BJ (cell line): ENCODE data around the gene RNASET2. TPM values are rescaled to one million over a fixed set of nuclear protein-coding genes. Genes with fewer than 3 reads are reported as not detected.
"Not testable (repeated sequence)": the region's sequence is repeated elsewhere in the genome, so short reads cannot be mapped to it uniquely, and the experiment has no call there.

Experiments
- CTCF ChIA-PET: fragments of 350-600 bp; formaldehyde crosslinking; extraction: SDS; loops from one replicate; lab custom pipeline; 2021; ENCODE audit warnings: antibody characterized with exemption, inconsistent platforms; lab: Yijun Ruan, JAX
- POLR2A ChIA-PET: fragments of 300-600 bp; sonication (Branson Sonifier 250); formaldehyde crosslinking; extraction: SDS; loops from one replicate; lab custom pipeline; 2021; ENCODE audit warnings: antibody characterized with exemption; lab: Charles Lee
- DNase-seq: peaks from one replicate; pipeline ENCODE4 v3.0.0-alpha.2; 2011; ENCODE audit warnings: low read depth
- H3K27me3 ChIP-seq: 2 replicates; pipeline ENCODE4 v1.6.0; 2011; ENCODE audit warnings: low read length; ENCODE audit not compliant: control insufficient read depth, insufficient read depth
- H3K36me3 ChIP-seq: 2 replicates; pipeline ENCODE4 v1.5.1; 2011; ENCODE audit warnings: low read length; ENCODE audit not compliant: control insufficient read depth, insufficient read depth
- H3K4me3 ChIP-seq: 2 replicates; pipeline ENCODE4 v1.5.1; 2011; ENCODE audit warnings: low read depth, mild to moderate bottlenecking, control low read depth, low read length
- polyA plus RNA-seq: library from polyadenylated mRNA; depleted of rRNA; stranded (reverse); fragments of >200 nt; gene quantifications from 2 replicates; pipeline ENCODE4 v1.2.3, GENCODE V29; 2011
- TF ChIP-seq, protein P1 (sequence below): IDR thresholded peaks from 2 replicates; pipeline ENCODE4 v1.5.1; 2011; ENCODE audit warnings: low read depth, mild to moderate bottlenecking, control low read depth, inconsistent platforms, low read length, moderate library complexity; ENCODE audit not compliant: insufficient read depth

The RNASET2 gene
- polyA plus RNA-seq, 1 experiment, result 24.7 TPM

DNA sequence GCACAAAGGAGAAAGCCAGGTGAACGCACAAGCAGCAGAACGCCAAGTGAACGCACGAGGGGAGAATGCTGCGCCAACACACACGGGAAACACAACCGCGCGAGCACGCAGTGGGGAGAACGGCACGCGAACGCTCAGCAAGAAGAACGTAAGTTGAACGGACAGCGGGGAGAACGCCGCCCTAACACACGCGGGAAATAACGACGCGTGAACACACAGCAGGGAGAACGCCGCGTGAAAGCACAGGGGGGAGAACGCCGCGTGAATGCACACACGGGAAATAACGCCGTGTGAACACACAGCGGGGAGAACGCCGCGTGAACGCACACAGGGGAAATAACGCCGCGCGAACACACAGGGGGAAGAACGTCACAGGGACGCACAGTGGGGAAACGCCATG is 54.7 kb downstream of the RNASET2 start:
- no peak for DNase-seq
- CTCF ChIA-PET, result no interaction called here
- H3K36me3 ChIP-seq, result no peaks in the 10 kb centered on the region
- H3K27me3 ChIP-seq, result no peaks in the 10 kb centered on the region
- TF ChIP-seq, protein P1, sequence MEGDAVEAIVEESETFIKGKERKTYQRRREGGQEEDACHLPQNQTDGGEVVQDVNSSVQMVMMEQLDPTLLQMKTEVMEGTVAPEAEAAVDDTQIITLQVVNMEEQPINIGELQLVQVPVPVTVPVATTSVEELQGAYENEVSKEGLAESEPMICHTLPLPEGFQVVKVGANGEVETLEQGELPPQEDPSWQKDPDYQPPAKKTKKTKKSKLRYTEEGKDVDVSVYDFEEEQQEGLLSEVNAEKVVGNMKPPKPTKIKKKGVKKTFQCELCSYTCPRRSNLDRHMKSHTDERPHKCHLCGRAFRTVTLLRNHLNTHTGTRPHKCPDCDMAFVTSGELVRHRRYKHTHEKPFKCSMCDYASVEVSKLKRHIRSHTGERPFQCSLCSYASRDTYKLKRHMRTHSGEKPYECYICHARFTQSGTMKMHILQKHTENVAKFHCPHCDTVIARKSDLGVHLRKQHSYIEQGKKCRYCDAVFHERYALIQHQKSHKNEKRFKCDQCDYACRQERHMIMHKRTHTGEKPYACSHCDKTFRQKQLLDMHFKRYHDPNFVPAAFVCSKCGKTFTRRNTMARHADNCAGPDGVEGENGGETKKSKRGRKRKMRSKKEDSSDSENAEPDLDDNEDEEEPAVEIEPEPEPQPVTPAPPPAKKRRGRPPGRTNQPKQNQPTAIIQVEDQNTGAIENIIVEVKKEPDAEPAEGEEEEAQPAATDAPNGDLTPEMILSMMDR, result no peak
- no peak overlapping the region for H3K4me3 ChIP-seq
- POLR2A ChIA-PET, result no interaction called here

DNA sequence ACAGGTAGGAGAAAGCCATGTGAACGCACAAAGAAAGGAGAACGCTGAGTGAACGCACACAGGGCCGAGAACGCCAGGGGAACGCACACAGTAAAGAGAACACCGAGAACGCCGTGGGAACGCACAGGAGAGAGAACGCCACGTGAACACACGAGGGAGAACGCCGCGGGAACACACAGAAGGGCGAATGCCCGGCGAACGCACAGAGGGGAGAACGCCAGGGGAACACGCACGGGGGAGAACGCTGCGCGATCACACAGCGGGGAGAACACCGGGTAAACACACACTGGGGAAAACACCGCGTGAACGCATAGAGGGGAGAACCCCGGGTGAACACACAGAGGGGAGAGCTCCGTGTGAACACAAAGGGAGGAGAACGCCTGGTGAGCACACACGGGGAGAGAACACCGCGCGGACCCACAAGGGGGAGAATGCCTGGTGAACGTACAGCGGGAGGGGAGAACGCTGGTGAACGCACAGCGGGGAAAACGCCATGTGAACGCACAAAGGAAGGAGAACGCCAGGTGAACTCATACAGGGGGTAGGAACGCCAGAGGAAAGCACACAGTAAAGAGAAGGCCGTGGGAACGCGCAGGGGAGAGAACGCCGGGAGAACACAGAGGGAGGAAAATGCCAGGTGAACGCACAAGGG is 55.3 kb downstream of the RNASET2 start:
- Histone ChIP-seq H3K4me3 (no peak overlapping the region), H3K36me3 (no peaks in the 10 kb centered on the region), H3K27me3 (no peaks in the 10 kb centered on the region)
- no peak for DNase-seq
- TF ChIP-seq, protein P1, result no peak
- POLR2A ChIA-PET, result no interaction called here
- CTCF ChIA-PET, result no interaction called here

- TF ChIP-seq, protein P1, result no peak
- H3K4me3 ChIP-seq, result no peak overlapping the region
- POLR2A ChIA-PET, result no interaction called here
- H3K36me3 ChIP-seq, result no peaks in the 10 kb centered on the region
- no peak for DNase-seq
- no peaks in the 10 kb centered on the region for H3K27me3 ChIP-seq
- CTCF ChIA-PET, result no interaction called here
Measured at GRCh38 chr6:166900130-166900708, 56.1 kb downstream of the RNASET2 start.

- POLR2A ChIA-PET, result no interaction called here
- Histone ChIP-seq H3K4me3 (no peak overlapping the region), H3K27me3 (no peaks in the 10 kb centered on the region), H3K36me3 (no peaks in the 10 kb centered on the region)
- TF ChIP-seq, protein P1, result no peak
- no peak for DNase-seq
- CTCF ChIA-PET, result no interaction called here
Measured at GRCh38 chr6:166898910-166899309, 57.4 kb downstream of the RNASET2 start.

- POLR2A ChIA-PET, DNase-seq, CTCF ChIA-PET, H3K4me3 ChIP-seq, H3K27me3 ChIP-seq, H3K36me3 ChIP-seq: not testable (repeated sequence)
Measured at GRCh38 chr6:166894614-166895013, 61.7 kb downstream of the RNASET2 start.

DNA sequence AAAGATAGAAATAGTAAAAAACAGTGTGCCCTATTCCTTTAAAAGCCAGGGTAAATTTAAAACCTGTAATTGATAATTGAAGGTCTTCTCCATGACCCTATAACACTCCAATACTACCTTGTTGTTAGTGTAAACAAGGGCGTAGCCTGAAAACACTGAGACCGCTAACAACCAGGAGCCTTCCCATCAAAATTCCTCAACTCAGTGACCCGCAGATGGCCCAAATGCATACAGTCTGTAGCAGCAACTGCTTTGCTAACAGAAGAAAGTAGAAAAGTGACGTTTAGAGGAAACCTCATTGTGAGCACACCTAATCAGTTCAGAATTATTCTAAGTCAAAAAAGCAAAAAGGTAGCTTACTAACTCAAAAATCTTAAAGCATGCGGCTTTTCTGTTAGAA is 63.9 kb downstream of the RNASET2 start:
- POLR2A ChIA-PET, result not testable (repeated sequence)
- CTCF ChIA-PET, result interaction anchor here (0.6 to 0.7 kb wide), 2 partner anchors 185 to 247 kb away, joined by 3 to 5 read pairs; no protein-coding TSS in a partner anchor

DNA sequence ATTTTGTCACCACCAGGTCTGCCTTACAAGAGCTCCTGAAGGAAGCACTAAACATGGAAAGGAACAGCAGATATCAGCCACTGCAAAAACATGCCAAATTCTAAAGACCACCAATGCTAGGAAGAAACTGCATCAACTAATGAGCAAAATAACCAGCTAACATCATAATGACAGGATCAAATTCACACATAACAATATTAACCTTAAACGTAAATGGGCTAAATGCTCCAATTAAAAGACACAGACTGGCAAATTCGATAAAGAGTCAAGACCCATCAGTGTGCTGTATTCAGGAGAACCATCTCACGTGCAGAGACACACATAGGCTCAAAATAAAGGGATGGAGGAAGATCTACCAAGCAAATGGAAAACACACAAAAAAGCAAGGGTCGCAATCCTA is 69.6 kb downstream of the RNASET2 start:
- POLR2A ChIA-PET, H3K27me3 ChIP-seq, H3K36me3 ChIP-seq, CTCF ChIA-PET, DNase-seq, H3K4me3 ChIP-seq: not testable (repeated sequence)

More for the DNA sequence above, 63.9 kb downstream of the RNASET2 start:
- not testable (repeated sequence) for DNase-seq, H3K27me3 ChIP-seq, H3K36me3 ChIP-seq, H3K4me3 ChIP-seq

GRCh38 chr6:166884958-166885357 is 71.4 kb downstream of the RNASET2 start:
- POLR2A ChIA-PET, DNase-seq, H3K27me3 ChIP-seq, H3K4me3 ChIP-seq, H3K36me3 ChIP-seq, CTCF ChIA-PET: not testable (repeated sequence)
